GM12801 (cell line): Measurements from ENCODE around the gene CERS3.

Experiments used
- CTCF ChIP-seq: IDR thresholded peaks from one replicate; pipeline ENCODE4 v1.5.1; 2011; ENCODE audit warnings: control low read depth; ENCODE audit not compliant: insufficient read length; ENCODE audit errors: extremely low read depth

The CERS3 gene

DNA sequence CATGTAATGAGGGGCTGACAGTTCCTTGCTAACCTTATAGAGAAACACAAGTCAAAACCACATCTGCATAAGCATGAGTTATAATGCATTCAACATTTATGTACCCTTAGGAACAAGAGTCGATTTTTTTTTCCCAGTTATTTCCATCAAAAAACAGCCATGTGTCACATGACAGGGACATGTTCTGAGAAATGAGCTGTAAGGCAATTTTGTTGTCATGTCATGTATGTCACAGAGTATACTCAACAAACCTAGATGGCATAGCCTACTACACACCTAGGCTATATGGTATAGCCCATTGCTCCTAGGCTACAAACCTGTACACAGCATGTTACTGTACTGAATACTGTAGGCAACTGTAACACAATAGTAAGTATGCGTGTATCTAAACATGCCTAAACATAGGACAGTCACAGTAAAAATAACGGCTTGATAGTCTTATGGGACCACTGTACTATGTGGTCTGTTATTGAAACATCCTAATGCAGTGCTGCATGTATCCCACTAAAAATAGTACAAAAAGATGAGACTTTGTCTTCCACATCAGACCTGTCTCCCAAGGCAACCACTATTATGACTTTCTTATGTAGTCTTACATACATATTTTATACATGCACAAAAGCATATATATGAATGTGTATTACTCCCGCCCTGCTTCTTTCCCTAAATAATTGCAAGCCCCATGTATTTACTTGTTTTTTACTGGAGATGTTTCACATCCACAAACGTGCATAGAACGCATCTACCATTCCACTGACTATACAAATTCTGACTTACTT, 38.3 kb upstream of the CERS3 start:
- no peak for TF ChIP-seq CTCF

DNA sequence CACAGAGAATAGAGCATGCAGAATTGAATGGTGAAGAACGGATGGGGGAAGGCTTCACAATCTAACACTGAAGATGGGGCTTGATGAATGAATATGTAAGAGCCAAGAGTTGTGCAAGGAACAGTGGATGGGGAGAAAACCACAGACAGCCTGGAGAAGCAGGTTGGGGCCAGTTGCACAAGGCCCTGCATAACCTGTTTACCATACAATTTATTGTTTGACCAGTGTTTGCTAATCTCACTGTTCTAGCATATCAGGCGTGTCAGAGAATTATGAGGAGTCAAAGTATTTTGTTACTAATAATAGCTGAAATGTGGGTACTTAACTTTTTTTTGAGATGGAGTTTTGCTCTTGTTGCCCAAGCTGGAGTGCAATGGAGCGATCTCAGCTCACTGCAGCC, 36.8 kb upstream of the CERS3 start:
- no peak for TF ChIP-seq CTCF

- TF ChIP-seq CTCF: no peak
These were observed 31.6 kb upstream of the CERS3 start for GRCh38 chr15:100560323-100560722.

DNA sequence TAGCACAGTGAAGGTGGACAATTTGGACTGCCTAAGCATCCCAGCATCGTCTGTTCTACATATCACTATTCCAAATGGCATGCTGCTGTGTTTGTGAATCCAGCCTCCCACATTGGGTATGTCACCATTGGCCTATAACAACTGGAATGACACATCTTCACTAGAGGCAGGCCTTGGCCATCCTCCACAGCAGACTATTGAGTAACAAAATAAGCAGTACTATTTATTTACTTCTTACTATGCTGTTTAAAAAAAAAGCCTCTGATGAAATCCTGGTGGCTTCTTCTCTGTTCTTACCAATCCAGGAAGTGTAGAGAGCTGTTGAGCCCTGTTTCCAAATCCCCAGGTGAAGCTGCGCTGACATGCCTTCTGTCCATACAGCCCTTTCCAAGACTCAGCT, 30.6 kb upstream of the CERS3 start:
- no peak for TF ChIP-seq CTCF

DNA sequence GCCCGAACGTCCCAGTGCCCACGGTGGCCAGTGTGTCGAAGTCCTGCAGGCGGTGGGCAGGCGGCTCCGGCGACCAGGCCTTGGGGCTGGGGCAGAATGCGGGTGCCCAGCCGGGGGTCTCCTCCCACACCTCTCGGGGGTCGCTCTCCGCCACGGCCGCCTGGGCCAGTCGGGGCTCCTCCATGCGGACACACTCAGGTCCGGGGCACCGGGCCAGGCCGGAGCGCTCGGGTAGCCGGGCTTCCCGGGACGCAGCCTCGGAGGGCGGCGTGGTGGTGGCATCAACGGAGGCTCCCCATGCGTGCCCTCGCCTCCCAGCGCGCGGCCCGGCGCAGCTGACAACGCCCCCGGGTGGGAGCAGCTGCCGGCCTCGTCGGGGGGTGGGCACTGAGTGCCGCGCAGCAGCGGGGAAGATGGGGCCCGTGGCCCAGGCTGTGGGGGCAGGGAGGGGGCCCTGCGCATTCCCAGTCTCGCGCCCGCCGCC, 30.1 kb upstream of the CERS3 start:
- no peak for TF ChIP-seq CTCF

- no peak for TF ChIP-seq CTCF
These were observed 24.7 kb upstream of the CERS3 start for GRCh38 chr15:100553468-100553867.

GRCh38 chr15:100547961-100548360, 19.2 kb upstream of the CERS3 start:
- no peak for TF ChIP-seq CTCF
